NT2/D1 (cell line): ENCODE data around the gene ATP23.

Experiments used
- SUZ12 ChIP-seq: IDR thresholded peaks from 2 replicates; pipeline ENCODE4 v1.6.1; 2011; ENCODE audit not compliant: insufficient read length, insufficient read depth; ENCODE audit errors: extremely low read depth
- YY1 ChIP-seq: IDR thresholded peaks from 2 replicates; pipeline ENCODE4 v1.6.1; 2011; ENCODE audit not compliant: insufficient read length, insufficient read depth
- ZNF274 ChIP-seq: IDR thresholded peaks from 2 replicates; pipeline ENCODE4 v1.6.1; 2011; ENCODE audit warnings: mild to moderate bottlenecking, low read depth, low read length

DNA sequence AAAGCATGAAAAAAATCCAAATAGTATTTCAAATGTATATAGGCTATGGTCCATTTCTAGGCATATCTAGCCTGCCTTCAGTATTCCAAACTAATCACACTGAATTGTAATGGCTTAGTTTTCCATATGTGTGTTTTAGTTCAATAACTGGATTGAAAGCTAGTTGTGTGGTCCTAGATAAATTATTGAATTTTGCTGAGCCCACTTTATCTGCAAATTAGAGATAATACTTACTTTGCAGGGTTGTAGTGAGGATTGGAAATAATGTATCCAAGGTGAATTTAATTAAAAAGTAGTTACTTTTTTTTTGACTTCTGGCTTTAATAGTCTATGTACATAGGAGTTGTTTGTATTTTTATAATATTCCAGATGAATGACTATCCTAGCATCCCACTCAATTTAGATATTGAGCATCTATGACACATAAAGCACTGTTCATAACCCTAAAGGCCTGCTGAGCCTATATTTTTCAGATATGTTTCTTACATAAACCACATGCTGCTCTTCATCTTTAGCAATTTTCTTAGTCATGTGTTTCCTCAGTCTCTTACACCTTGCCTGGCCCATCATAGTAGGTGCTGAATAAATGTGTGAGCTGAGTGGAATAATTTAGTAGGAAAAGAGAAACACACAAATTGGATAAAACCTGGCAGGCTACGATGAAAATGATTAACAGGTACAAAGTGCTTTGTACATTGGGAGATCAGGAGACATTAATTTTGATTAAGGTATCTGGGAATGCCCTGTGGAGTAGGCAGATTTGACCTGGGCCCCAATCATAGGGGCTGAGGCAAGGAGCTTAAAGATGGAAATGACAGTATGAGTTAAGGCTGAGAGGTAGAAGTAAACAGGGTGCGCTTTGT, 1.1 kb upstream of the ATP23 start:
- no peak for TF ChIP-seq YY1
- no peak for TF ChIP-seq SUZ12
- no peak for TF ChIP-seq ZNF274
